Glutamatergic neuron (in vitro differentiated cells): ENCODE results near the gene IRF9. TPM values are rescaled to one million over a fixed set of nuclear protein-coding genes. Genes with fewer than 3 reads are reported as not detected.

Experiments used
- DNase-seq: peaks from one replicate; pipeline ENCODE4 v3.0.0; 2022
- H3K27ac Mint-ChIP-seq: one replicate; pipeline ENCODE4 v1.8.0; 2020; ENCODE audit warnings: mild to moderate bottlenecking, mixed read lengths, inconsistent platforms; ENCODE audit not compliant: unreplicated experiment
- H3K27me3 Mint-ChIP-seq: one replicate; pipeline ENCODE4 v1.8.0; 2020; ENCODE audit warnings: mild to moderate bottlenecking, moderate library complexity, mixed read lengths, inconsistent platforms; ENCODE audit not compliant: unreplicated experiment
- H3K36me3 Mint-ChIP-seq: one replicate; pipeline ENCODE4 v1.8.0; 2020; ENCODE audit warnings: mild to moderate bottlenecking, mixed read lengths, inconsistent platforms; ENCODE audit not compliant: unreplicated experiment
- H3K4me1 Mint-ChIP-seq: one replicate; pipeline ENCODE4 v1.8.0; 2020; ENCODE audit warnings: mild to moderate bottlenecking, low read depth, mixed read lengths, inconsistent platforms; ENCODE audit not compliant: unreplicated experiment
- H3K4me3 Mint-ChIP-seq: one replicate; pipeline ENCODE4 v1.8.0; 2020; ENCODE audit warnings: mild to moderate bottlenecking, mixed read lengths, inconsistent platforms; ENCODE audit not compliant: unreplicated experiment
- H3K9me3 Mint-ChIP-seq: one replicate; pipeline ENCODE4 v1.8.0; 2020; ENCODE audit warnings: mild to moderate bottlenecking, moderate library complexity, mixed read lengths, inconsistent platforms; ENCODE audit not compliant: unreplicated experiment
- CTCF ChIP-seq: fragments of 200-600 bp; sonication (generic); IDR thresholded peaks from one replicate; pipeline ENCODE4 v1.5.0; 2021; ENCODE audit not compliant: partially characterized antibody, unreplicated experiment
- long read RNA-seq: library from polyadenylated mRNA; unstranded; transcript quantifications from one replicate; pipeline ENCODE4 v2.0.0, GENCODE V29; 2020; ENCODE audit not compliant: unreplicated experiment
- total RNA-seq: library from RNA; stranded (reverse); fragmentation: NEBNext Ultra II Directional; extraction: Animal tissue kit (Norgen Biotek cat#: 25700); gene quantifications from one replicate; pipeline ENCODE4 v1.2.1, GENCODE V29; 2021; ENCODE audit not compliant: unreplicated experiment

The IRF9 gene
- 31.0 TPM for total RNA-seq
- long read RNA-seq, transcript IRF9-202 (9 exons, 1,838 nt) = major isoform, 6 of 15 reads
- long read RNA-seq, partial matches to known transcripts = 2 of 15 reads
- long read RNA-seq, other reads (novel, unspliced or antisense) = 6 of 15 reads

DNA sequence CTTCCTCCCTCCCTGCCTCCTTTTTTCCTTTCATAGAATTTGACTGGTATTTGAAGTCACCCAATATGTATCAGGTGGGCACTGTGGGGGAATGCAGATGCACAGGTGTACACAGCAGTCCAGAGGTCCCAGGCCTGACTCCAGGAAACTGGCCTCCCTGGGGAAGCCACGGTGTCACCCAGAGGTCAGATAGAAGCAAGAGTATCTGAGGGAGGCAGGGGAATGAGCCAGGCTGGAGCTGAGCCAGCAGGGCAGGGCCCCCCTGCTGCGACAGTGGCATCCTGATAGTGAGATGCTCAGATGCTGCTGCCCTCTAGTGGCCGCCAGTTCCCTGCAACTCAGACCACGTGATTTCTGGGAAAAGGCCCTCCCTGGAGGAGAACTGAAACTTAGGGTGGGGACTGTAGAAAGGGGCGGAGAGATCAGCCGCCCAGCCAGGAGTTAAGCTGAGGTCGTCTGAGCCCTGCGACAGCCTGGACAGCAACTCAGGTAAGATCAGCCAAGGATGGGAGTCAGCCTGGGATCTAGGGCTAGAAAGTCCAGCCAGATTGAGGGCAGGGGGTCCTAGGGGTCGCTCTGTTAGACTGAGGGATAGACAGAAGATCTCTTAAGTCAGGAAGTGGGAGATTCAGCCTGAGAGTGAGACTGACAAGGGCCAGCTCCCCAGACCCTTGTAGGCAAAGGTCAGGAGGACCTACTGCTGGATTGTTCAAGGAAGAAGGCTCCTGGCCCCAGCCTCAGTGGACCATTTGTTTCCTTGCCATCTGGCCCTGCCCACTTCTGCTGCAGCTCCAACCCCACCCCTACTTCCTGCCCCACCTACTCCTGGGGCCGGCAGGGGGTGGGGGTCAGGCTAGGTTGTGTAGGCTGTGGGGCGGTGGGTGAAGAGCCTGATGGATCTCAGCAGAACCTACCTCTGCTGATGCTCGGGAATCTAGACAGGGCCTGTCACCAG lies at the start of gene IRF9:
IRF9 (plus strand) TSS at position 416 of the 955 bp plus-strand sequence. CDS start 880 bp downstream, outside the sequence.
- DNase-seq = peak; percentile 98
- TF ChIP-seq CTCF = peak; percentile 92
- Mint-ChIP-seq H3K4me1 (peaks cover 7% of the 10 kb centered on the region), H3K36me3 (peaks cover 8% of the 10 kb centered on the region), H3K27me3 (peaks cover 2% of the 10 kb centered on the region), H3K27ac (peak within 1 kb of the TSS; percentile 64), H3K4me3 (peak within 1 kb of the TSS; percentile 85), H3K9me3 (peaks cover 4% of the 10 kb centered on the region)

- no peak for DNase-seq
- Mint-ChIP-seq H3K27ac (peak overlapping the region; percentile 98), H3K9me3 (peaks cover 9% of the 10 kb centered on the region), H3K27me3 (peaks cover 4% of the 10 kb centered on the region), H3K36me3 (peaks cover under 1% of the 10 kb centered on the region), H3K4me3 (peak overlapping the region; percentile 97), H3K4me1 (peaks cover 12% of the 10 kb centered on the region)
- TF ChIP-seq CTCF = no peak
Observed at GRCh38 chr14:24113379-24113800, 47.7 kb upstream of the IRF9 start.

GRCh38 chr14:24113801-24114531 lies 47.1 kb upstream of the IRF9 start:
- Mint-ChIP-seq H3K4me1 (peaks cover 10% of the 10 kb centered on the region), H3K27ac (peak overlapping the region; percentile 98), H3K4me3 (peak overlapping the region; percentile 97), H3K9me3 (peaks cover 11% of the 10 kb centered on the region), H3K36me3 (peaks cover 5% of the 10 kb centered on the region), H3K27me3 (peaks cover 6% of the 10 kb centered on the region)
- DNase-seq = peak; percentile 85
- no peak for TF ChIP-seq CTCF

- H3K9me3 Mint-ChIP-seq = peaks cover 11% of the 10 kb centered on the region
- TF ChIP-seq CTCF = no peak
- H3K27me3 Mint-ChIP-seq = peaks cover 6% of the 10 kb centered on the region
- peaks cover 10% of the 10 kb centered on the region for H3K4me1 Mint-ChIP-seq
- peak within 1 kb of the TSS; percentile 98 for H3K27ac Mint-ChIP-seq
- peak; percentile 99 for DNase-seq
- H3K36me3 Mint-ChIP-seq = peaks cover 5% of the 10 kb centered on the region
- peak within 1 kb of the TSS; percentile 97 for H3K4me3 Mint-ChIP-seq
Observed at GRCh38 chr14:24114532-24115421, 46.3 kb upstream of the IRF9 start, which contains the start of the genes DCAF11 and NRL. TSS of gene DCAF11 (plus strand) at chr14:24114777. CDS start at chr14:24115595, 818 bp downstream. TSS of gene NRL (minus strand) at chr14:24114949. CDS start at chr14:24082848, 32,101 bp downstream.
